Mesenchymal stem cell (in vitro differentiated cells and primary cell): ENCODE results near the gene HMGCL.
"Not testable (repeated sequence)": the region's sequence is repeated elsewhere in the genome, so short reads cannot be mapped to it uniquely, and the experiment has no call there.

Source experiments
- DNase-seq: peaks from one replicate; pipeline ENCODE4 v3.0.0-alpha.2; 2013
- H2AFZ ChIP-seq: one replicate; pipeline ENCODE4 v1.6.1; 2013; ENCODE audit warnings: low read depth, mild to moderate bottlenecking, control low read depth, inconsistent platforms, low read length, moderate library complexity
- H2AK5ac ChIP-seq: 2 replicates; pipeline ENCODE4 v1.6.1; 2013; ENCODE audit warnings: low read length, moderate library complexity, mild to moderate bottlenecking, inconsistent platforms; ENCODE audit not compliant: severe bottlenecking
- H2BK120ac ChIP-seq: one replicate; pipeline ENCODE4 v1.6.1; 2013; ENCODE audit warnings: low read depth, mild to moderate bottlenecking, inconsistent platforms, low read length, moderate library complexity
- H2BK12ac ChIP-seq, 2 experiments: one replicate each; pipeline ENCODE4 v1.6.1; 2013; ENCODE audit warnings: inconsistent platforms in 2 of 2, low read length in 2 of 2, mild to moderate bottlenecking in 2 of 2, moderate library complexity in 2 of 2, control low read depth in 1 of 2
- H2BK15ac ChIP-seq: one replicate; pipeline ENCODE4 v1.6.1; 2013; ENCODE audit warnings: mild to moderate bottlenecking, low read depth, inconsistent platforms; ENCODE audit not compliant: poor library complexity, severe bottlenecking
- H2BK5ac ChIP-seq: 2 replicates; pipeline ENCODE4 v1.6.1; 2013; ENCODE audit warnings: low read depth, mild to moderate bottlenecking, low read length, control low read depth, inconsistent platforms; ENCODE audit not compliant: poor library complexity, severe bottlenecking
- H3K14ac ChIP-seq, 2 experiments: one replicate each; pipeline ENCODE4 v1.6.1; 2013; ENCODE audit warnings: inconsistent platforms in 2 of 2, low read length in 2 of 2, control low read depth in 1 of 2, mild to moderate bottlenecking in 1 of 2, moderate library complexity in 1 of 2
- H3K18ac ChIP-seq, 2 experiments: one replicate each; pipeline ENCODE4 v1.6.1; 2013; ENCODE audit warnings: inconsistent platforms in 2 of 2, low read length in 2 of 2, control low read depth in 1 of 2, low read depth in 1 of 2, mild to moderate bottlenecking in 1 of 2
- H3K23ac ChIP-seq, 2 experiments: one replicate each; pipeline ENCODE4 v1.6.1; 2013; ENCODE audit warnings: inconsistent platforms in 2 of 2, low read length in 2 of 2, mild to moderate bottlenecking in 2 of 2, moderate library complexity in 2 of 2, control low read depth in 1 of 2
- H3K27ac ChIP-seq: 2 replicates; pipeline ENCODE4 v1.5.1; 2013; ENCODE audit warnings: mild to moderate bottlenecking, moderate library complexity, low read length, control low read depth, inconsistent platforms; ENCODE audit not compliant: poor library complexity, severe bottlenecking
- H3K27me3 ChIP-seq, 2 experiments: 2 replicates each; pipeline versions ENCODE4 v1.6.1 to v1.7.0; 2013; ENCODE audit warnings: low read length in 2 of 2, mild to moderate bottlenecking in 2 of 2, moderate library complexity in 2 of 2, control low read depth in 1 of 2, inconsistent platforms in 1 of 2; ENCODE audit not compliant: control insufficient read depth in 1 of 2, insufficient read depth in 1 of 2
- H3K36me3 ChIP-seq, 2 experiments: 2 replicates each; pipeline versions ENCODE4 v1.6.1 to v1.7.0; 2013; ENCODE audit warnings: low read length in 2 of 2, control low read depth in 1 of 2, inconsistent platforms in 1 of 2, low read depth in 1 of 2, mild to moderate bottlenecking in 1 of 2; ENCODE audit not compliant: insufficient read depth in 2 of 2, control insufficient read depth in 1 of 2
- H3K4ac ChIP-seq, 2 experiments: one replicate each; pipeline ENCODE4 v1.6.1; 2013; ENCODE audit warnings: inconsistent platforms in 2 of 2, low read length in 2 of 2, mild to moderate bottlenecking in 2 of 2, moderate library complexity in 2 of 2, control low read depth in 1 of 2, low read depth in 1 of 2
- H3K4me1 ChIP-seq: 2 replicates; pipeline ENCODE4 v1.6.1; 2013; ENCODE audit warnings: low read depth, low read length, control low read depth; ENCODE audit not compliant: control insufficient read depth, insufficient read depth
- H3K4me2 ChIP-seq: 2 replicates; pipeline ENCODE4 v1.6.1; 2013; ENCODE audit warnings: low read length, mild to moderate bottlenecking, inconsistent platforms; ENCODE audit not compliant: poor library complexity, severe bottlenecking
- H3K4me3 ChIP-seq, 2 experiments: 2 replicates each; pipeline versions ENCODE4 v1.5.1 to v1.7.0; 2013; ENCODE audit warnings: low read length in 2 of 2, mild to moderate bottlenecking in 2 of 2, control low read depth in 1 of 2, low read depth in 1 of 2; ENCODE audit not compliant: insufficient read depth in 1 of 2
- H3K79me1 ChIP-seq: replicated peaks from 2 replicates; pipeline ENCODE4 v1.6.1; 2013; ENCODE audit warnings: mild to moderate bottlenecking, control low read depth, low read length, inconsistent platforms; ENCODE audit not compliant: poor library complexity, severe bottlenecking
- H3K9ac ChIP-seq: 2 replicates; pipeline ENCODE4 v1.7.0; 2013; ENCODE audit warnings: mild to moderate bottlenecking, low read length, moderate library complexity
- H3K9me3 ChIP-seq: 2 replicates; pipeline ENCODE4 v1.7.0; 2013; ENCODE audit warnings: mild to moderate bottlenecking, low read length; ENCODE audit not compliant: control insufficient read depth
- H4K8ac ChIP-seq: one replicate; pipeline ENCODE4 v1.6.1; 2013; ENCODE audit warnings: inconsistent platforms, mild to moderate bottlenecking, low read length, moderate library complexity
- H4K91ac ChIP-seq: one replicate; pipeline ENCODE4 v1.6.1; 2013; ENCODE audit warnings: mild to moderate bottlenecking, low read length, inconsistent platforms
- WGBS: methylation state at CpG from one replicate; pipeline ENCODE4 v1.1.7; 2013; ENCODE audit warnings: mixed read lengths; 5-methylcytosine and 5-hydroxymethylcytosine counted together

The HMGCL gene

DNA sequence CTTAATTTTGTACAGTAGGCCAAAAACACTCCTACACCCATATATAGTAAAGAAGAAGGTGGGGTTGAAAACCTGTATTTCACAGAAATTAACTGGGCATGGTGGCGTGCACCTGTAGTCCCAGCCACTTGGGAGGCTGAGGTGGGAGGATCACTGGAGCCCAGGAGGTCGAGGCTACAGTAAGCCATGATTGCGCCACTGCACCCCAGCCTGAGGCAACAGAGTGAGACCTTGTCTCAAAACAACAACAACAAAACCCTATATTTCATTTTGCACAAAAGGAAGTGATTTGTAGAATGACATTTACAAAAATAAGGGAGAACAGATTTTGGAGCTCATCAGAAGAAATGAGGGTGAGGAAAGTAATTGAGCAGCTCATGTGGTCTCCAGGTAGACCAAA, 36.5 kb downstream of the HMGCL start:
- Histone ChIP-seq H3K23ac (no peak overlapping the region), H3K14ac (no peak overlapping the region), H3K4me3 (no peak overlapping the region), H4K91ac (no peak overlapping the region), H3K36me3 (peaks cover 27 to 54% of the 10 kb centered on the region in 2 experiments), H2BK15ac (no peak overlapping the region), H3K79me1 (peaks cover 14% of the 10 kb centered on the region), H3K18ac (no peak overlapping the region), H2BK120ac (no peak overlapping the region), H3K4ac (no peak overlapping the region), H4K8ac (no peak overlapping the region), H3K9me3 (no peaks in the 10 kb centered on the region), H2AK5ac (no peak overlapping the region), H3K9ac (no peak overlapping the region), H3K4me1 (peaks cover 24% of the 10 kb centered on the region), H2AFZ (no peak overlapping the region), H2BK5ac (no peak overlapping the region), H3K27me3 (no peaks in the 10 kb centered on the region), H2BK12ac (no peak overlapping the region), H3K4me2 (no peak overlapping the region), H3K27ac (no peak overlapping the region)
- DNase-seq = no peak
- 100% methylated on average over 2 of the region's 3 CpGs for WGBS

DNA sequence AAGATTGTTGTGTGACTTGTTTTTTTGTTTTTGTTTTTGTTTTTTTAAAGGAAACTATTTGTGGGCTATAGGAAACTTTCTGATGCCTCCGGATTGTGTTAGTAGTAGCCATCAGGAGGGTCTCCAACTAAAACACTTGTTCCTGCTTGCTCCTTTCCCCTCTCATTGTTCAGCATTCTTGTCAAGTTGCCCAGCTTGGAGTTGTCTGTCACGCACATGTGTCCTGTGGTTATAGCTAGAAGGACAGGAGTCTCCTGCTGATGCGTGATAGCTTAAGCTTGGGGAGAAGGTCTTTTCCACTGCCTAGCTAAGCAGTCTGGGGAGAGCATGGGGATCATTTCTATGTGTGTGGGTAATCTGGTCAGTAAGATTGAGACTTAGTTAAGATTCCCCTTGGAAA, 37.5 kb downstream of the HMGCL start:
- Histone ChIP-seq H2BK5ac (no peak overlapping the region), H4K8ac (no peak overlapping the region), H3K4me1 (peaks cover 14% of the 10 kb centered on the region), H3K79me1 (peaks cover 16% of the 10 kb centered on the region), H3K4ac (no peak overlapping the region), H3K36me3 (peaks cover 17 to 53% of the 10 kb centered on the region in 2 experiments), H2BK120ac (no peak overlapping the region), H4K91ac (no peak overlapping the region), H3K9me3 (no peaks in the 10 kb centered on the region), H3K4me2 (no peak overlapping the region), H2BK12ac (no peak overlapping the region), H3K27ac (no peak overlapping the region), H3K9ac (no peak overlapping the region), H3K14ac (no peak overlapping the region), H3K23ac (no peak overlapping the region), H2AFZ (no peak overlapping the region), H3K4me3 (no peak overlapping the region), H2BK15ac (no peak overlapping the region), H3K27me3 (no peaks in the 10 kb centered on the region), H3K18ac (no peak overlapping the region), H2AK5ac (no peak overlapping the region)
- DNase-seq = no peak
- 99% methylated on average over 3 of the region's 3 CpGs for WGBS

DNA sequence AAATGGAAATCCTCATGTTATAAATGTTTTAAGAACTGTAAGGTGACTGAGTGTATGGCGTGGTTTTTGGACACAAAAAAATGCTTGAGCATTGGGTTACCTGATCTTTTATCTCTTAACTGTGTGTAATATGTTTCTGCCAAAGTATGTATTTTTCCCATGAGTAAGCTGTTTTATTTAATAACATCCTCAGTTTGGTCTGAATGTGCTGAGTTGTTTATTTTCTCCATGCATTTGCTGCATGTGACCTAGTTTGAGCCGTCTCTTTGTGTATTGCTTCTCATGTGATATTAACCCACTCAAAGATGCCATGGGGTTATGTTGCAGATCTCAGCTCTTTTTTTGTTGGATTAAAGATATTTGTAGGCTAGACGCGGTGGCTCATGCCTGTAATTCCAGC, 40.4 kb downstream of the HMGCL start:
- WGBS = 97% methylated on average over 4 of the region's 4 CpGs
- peaks cover 18% of the 10 kb centered on the region for H3K79me1 ChIP-seq
- H2BK120ac ChIP-seq = no peak overlapping the region
- no peak overlapping the region for H3K4ac ChIP-seq
- H3K23ac ChIP-seq = no peak overlapping the region
- no peak for DNase-seq
- no peak overlapping the region for H4K8ac ChIP-seq
- no peak overlapping the region for H3K9ac ChIP-seq
- no peak overlapping the region for H2BK12ac ChIP-seq
- H3K9me3 ChIP-seq = no peaks in the 10 kb centered on the region
- H3K27ac ChIP-seq = no peak overlapping the region
- no peaks in the 10 kb centered on the region for H3K27me3 ChIP-seq
- H3K4me3 ChIP-seq = no peak overlapping the region
- no peak overlapping the region for H2AK5ac ChIP-seq
- H3K14ac ChIP-seq = no peak overlapping the region
- H4K91ac ChIP-seq = no peak overlapping the region
- no peak overlapping the region for H2BK15ac ChIP-seq
- H2AFZ ChIP-seq = no peak overlapping the region
- H3K4me1 ChIP-seq = peaks cover 6% of the 10 kb centered on the region
- H3K4me2 ChIP-seq = no peak overlapping the region
- no peak overlapping the region for H2BK5ac ChIP-seq
- no peak overlapping the region for H3K18ac ChIP-seq
- H3K36me3 ChIP-seq = peaks cover 18 to 70% of the 10 kb centered on the region in 2 experiments

DNA sequence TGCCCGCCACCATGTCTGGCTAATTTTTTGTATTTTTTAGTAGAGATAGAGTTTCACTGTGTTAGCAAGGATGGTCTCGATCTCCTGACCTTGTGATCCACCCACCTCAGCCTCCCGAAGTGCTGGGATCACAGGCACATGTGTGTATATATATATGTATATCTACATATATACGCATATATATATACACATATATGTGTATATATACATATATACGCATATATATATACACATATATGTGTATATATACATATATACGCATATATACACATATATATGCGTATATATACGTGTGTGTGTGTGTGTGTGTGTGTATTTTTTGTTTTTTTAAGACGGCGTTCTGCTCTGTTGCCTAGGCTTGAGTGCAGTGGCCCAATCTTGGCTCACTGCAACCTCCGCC, 42.1 kb downstream of the HMGCL start:
- not testable (repeated sequence) for H2BK12ac ChIP-seq, H2AFZ ChIP-seq, H4K91ac ChIP-seq, H3K9me3 ChIP-seq, H3K27me3 ChIP-seq, H3K14ac ChIP-seq, H4K8ac ChIP-seq, H3K4me1 ChIP-seq, H3K23ac ChIP-seq, DNase-seq, H2BK15ac ChIP-seq, H2AK5ac ChIP-seq, H3K9ac ChIP-seq, H2BK120ac ChIP-seq, H3K27ac ChIP-seq, H3K18ac ChIP-seq, H3K4me2 ChIP-seq, H3K4ac ChIP-seq, H2BK5ac ChIP-seq, H3K4me3 ChIP-seq
- WGBS = 98% methylated on average over 5 of the region's 11 CpGs
- Histone ChIP-seq H3K79me1 (peaks cover 16% of the 10 kb centered on the region), H3K36me3 (peaks cover 16 to 60% of the 10 kb centered on the region in 2 experiments)
